Measurements from ENCODE around the gene SH2D3C. TPM values are rescaled to one million over a fixed set of nuclear protein-coding genes. Genes with fewer than 3 reads are reported as not detected.

Gene SH2D3C
- total and polyA plus RNA-seq, 9 of the 15 experiments (the other 6 are each of a cell fraction or from before 2014, with no cell fraction given), result 0.03 to 1.2 (median 0.22) TPM; not detected in 1

- TF ChIP-seq E2F4 (CRISPR knock-in tag; IDR thresholded peaks at IDR 0.05; ENCODE audit: low read depth), result 0 out of 2 replicates have a peak, but pooled peaks have one; percentile 50
- no peak for TF ChIP-seq ZNF324 (CRISPR knock-in tag; IDR thresholded peaks at IDR 0.05)
- TF ChIP-seq IRF1 (CRISPR knock-in tag; IDR thresholded peaks at IDR 0.05; ENCODE audit: borderline replicate concordance), result no peak
- peak; percentile 89 for TF ChIP-seq ZBTB33 (CRISPR knock-in tag; IDR thresholded peaks at IDR 0.05)
- TF ChIP-seq PHF8 (IDR thresholded peaks at IDR 0.05; ENCODE audit: borderline replicate concordance, low read length), result no peak
- peak; percentile 64; the same call in 1 of the 2 replicates for TF ChIP-seq MYC (IDR thresholded peaks at IDR 0.05; ENCODE audit: low read depth, low read length)
- TF ChIP-seq MYC (CRISPR knock-in tag; IDR thresholded peaks at IDR 0.05; ENCODE audit: borderline replicate concordance, low read depth), result 0 out of 2 replicates have a peak, but pooled peaks have one; percentile 38
- TF ChIP-seq NR2C2 (CRISPR knock-in tag; IDR thresholded peaks at IDR 0.05), result peak; percentile 30; the same call in 1 of the 2 replicates
- no peak for TF ChIP-seq NR2C2 (tag; IDR thresholded peaks at IDR 0.05)
- no peak for TF ChIP-seq MYBL2 (IDR thresholded peaks at IDR 0.05; ENCODE audit: low read depth)
- TF ChIP-seq MYBL2 (CRISPR knock-in tag; IDR thresholded peaks at IDR 0.05; ENCODE audit: borderline replicate concordance), result no peak
- no peak for TF ChIP-seq SMAD2 (IDR thresholded peaks at IDR 0.05; ENCODE audit: low read depth, low read length)
- peak in 1 of 2 experiments; percentile 85; a peak in 2 of 4 replicates for TF ChIP-seq RAD21 (CRISPR knock-in tag; conservative IDR thresholded peaks at IDR 0.05 in 1 of 2, IDR thresholded peaks at IDR 0.05 in 1 of 2)
- no peak for TF ChIP-seq RFX5 (IDR thresholded peaks at IDR 0.05; ENCODE audit: low read depth, low read length)
- no peak for TF ChIP-seq ZNF512 (tag; IDR thresholded peaks at IDR 0.05)
These were observed 44.2 kb downstream of the SH2D3C start (continued) for GRCh38 chr9:127734247-127734746.

All from K562 (cell line).